SK-N-DZ (cell line): Measurements from ENCODE around the gene NSD2.
"Not testable (repeated sequence)": the region's sequence is repeated elsewhere in the genome, so short reads cannot be mapped to it uniquely, and the experiment has no call there.

Experiments
- DNase-seq: peaks from one replicate; pipeline ENCODE4 v3.0.0-alpha.2; 2015; ENCODE audit warnings: low spot score

NSD2 gene

DNA sequence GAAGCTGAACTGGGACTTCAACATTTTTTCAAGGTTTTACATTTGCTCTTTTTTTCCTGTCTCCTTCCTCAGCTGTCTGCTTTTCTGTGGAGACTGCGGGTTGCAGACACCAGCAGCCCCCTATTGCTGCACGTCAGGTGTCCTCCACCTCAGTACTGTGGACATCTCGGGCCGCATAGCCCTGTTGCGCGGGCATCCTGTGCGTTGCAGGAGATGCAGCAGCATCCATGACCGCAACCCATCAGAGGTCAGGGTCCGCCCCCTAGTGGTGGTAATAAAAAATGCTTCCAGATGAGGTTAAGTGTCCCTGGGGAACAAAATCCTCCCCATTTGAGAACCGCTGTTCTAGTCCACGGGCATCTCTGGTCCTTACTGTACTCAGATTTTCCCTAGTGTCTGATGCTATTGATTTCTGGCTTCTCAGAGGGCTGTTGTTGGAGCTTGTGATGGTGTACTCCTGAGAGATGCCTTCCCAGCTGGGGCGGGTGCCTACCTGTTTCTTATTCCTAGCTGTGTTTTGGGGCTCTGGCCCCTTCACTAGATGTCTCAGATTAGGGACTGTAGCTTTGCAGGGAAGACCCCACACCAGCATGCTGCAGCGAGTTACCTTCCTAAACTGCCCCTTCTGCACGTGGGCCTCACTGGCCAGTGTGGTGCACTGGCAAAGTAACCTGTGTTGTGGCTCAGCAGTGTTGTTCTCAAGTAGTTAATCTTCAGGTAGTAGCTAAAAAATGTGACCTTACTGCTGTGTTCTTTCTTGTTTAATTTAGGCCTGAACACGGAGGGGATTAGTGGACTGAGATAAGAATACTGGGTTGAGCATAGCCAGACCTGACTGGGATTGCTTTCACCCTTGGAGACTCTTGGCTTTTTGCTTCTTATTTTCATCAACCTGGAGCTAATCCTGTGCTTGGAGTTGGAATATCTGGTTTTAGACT lies 28.2 kb downstream of the NSD2 start:
- peak; percentile 83 for DNase-seq

DNA sequence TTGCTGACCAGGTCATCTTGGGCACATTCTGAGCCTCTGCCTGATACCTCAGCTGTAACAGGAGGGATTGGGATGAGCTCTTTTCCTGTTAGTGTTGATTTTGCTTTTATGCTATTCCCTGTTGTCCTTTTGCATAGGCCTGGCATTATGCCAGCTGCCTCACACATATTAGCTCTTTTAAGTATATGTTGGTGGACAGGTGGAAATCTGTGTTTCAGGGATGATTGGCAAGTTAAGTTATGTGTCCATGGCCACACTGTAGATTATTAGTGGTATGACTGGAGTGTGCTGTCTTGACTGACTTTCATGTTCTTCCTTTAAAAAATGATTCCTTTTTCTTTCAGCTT lies 28.9 kb downstream of the NSD2 start:
- no peak for DNase-seq

DNA sequence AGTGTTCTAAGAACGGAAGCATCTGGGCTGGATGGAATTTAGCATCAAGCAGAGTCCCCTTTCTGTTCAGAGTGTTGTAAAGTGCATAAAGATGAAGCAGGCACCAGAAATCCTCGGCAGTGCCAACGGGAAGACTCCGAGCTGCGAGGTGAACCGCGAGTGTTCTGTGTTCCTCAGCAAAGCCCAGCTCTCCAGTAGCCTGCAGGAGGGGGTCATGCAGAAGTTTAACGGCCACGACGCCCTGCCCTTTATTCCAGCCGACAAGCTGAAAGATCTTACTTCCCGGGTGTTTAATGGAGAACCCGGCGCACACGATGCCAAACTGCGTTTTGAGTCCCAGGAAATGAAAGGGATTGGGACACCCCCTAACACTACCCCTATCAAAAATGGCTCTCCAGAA lies 29.4 kb downstream of the NSD2 start:
- no peak for DNase-seq

GRCh38 chr4:1901127-1901526 lies 29.9 kb downstream of the NSD2 start:
- no peak for DNase-seq

DNA sequence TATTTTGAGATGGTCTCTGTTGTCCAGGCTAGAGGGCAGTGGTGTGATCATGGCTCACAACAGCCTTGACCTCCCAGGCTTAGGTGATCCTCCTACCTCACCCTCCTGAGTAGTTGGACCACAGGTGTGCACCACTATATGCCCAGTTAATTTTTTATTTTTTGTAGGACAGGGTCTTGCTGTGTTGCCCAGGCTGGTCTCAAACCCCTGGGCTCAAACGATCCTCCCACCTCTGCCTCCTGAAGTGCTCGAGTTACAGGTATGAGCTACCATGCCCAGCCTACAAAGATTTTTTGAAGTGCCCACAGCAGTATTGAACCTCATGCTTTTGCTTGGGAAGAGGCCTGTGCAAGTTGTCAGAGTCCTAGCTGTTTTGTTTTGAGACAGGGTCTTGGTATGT lies 31.1 kb downstream of the NSD2 start:
- DNase-seq = no peak

DNA sequence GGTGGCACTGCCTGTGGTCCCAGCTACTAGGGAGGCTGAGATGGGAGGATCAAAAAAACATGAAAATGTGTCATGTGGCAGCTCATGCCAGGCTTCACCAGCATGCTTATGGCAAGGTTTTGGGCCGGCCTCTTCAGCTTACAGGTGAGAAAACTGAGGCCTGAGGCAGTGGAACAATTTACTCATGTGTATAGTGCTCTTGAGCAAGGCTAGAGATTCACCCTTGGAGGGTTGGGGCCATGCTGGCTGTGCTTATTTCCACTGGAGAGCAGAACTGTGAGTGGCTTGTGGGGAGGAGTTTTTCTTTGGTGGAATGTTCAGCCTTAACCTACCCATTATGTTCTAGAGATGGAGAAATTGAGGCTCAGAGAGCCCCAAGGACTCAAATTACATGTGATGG lies 31.8 kb downstream of the NSD2 start:
- DNase-seq = no peak

- no peak for DNase-seq
These were observed 32.8 kb downstream of the NSD2 start for GRCh38 chr4:1904042-1904441.

DNA sequence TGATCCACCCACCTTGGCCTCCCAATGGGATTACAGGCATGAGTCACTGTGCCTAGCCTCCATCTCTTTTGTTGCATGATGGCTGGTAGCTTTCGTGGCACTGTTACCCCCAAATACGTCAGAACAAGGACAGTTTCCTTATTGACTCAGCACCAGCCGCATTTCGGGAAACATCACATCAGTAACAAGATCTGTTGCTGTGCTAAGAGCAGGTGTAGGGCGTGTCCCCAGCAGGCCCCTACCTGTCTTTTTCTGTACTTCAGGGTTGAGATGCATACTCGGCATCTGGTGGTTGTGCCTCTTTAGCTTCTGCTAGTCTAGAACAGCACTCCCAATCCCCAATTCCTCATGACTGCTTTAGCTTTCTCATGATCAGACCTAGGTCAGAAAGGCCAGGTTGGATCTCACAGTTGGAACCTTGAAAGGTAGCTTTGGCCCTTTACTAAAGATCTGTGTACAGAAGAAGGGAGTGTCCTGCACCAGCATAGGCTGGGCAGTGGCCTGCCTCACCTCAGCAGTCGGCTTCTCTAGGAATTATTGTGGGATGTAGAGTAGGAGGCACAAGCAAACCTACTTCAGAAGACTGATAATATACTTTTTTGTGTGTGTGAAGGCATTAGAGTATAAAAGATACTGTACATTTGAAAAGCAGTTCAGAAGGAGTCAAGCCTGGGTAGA lies 36.8 kb downstream of the NSD2 start:
- DNase-seq = no peak

DNA sequence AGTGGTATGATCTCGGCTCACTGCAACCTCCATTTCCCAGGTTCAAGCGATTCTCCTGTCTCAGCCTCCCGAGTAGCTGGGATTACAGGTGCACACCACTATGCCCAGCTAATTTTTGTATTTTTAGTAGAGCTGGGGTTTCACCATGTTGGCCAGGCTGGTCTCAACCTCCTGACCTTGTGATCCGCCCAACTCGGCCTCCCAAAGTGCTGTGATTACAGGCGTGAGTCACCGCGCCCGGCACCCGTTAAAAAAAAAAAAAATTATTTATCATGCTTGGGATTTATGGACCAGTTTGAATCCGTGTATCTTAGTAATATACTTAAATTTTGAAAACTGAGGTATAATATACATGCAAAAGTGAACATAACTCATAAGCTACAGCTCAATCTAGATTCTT lies 38.5 kb downstream of the NSD2 start:
- not testable (repeated sequence) for DNase-seq

DNA sequence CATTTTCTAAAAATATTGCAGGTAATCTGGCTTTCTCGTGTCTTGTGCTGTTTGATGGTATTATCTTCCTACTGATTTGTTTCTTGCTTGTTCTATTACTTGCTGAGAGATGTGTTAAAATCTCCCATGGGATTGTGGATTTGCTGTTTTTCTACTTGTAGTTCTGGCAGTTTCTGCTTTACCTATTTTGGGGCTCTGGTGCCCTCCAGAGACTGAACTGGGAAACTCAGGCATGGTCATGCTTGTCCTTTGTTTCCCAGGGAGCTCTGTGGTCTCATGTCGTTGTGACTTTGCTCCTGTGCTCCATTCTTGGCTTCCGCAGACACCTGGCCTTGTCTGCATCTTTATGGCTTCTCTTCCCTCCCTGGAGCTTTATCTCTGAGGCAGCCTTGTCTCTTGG lies 39.5 kb downstream of the NSD2 start:
- peak; percentile 52 for DNase-seq

DNA sequence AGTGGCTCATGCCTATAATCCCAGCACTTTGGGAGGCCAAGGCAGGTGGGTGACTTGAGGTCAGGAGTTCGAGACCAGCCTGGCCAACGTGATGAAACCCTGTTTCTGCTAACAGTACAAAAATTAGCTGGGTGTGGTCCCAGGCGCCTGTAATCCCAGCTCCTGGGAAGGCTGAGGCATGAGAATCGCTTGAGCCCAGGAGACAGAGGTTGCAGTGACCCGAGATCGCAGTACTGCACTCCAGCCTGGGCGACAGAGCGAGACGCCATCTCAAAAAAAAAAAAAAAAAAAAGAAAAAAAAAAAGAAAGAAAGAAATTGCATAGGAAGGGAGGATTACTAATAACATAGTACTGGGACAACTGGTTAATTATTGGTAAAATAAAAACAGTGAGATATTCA lies 40.1 kb downstream of the NSD2 start:
- not testable (repeated sequence) for DNase-seq

- DNase-seq = no peak
These were observed 51.6 kb downstream of the NSD2 start for GRCh38 chr4:1922821-1923220.

DNA sequence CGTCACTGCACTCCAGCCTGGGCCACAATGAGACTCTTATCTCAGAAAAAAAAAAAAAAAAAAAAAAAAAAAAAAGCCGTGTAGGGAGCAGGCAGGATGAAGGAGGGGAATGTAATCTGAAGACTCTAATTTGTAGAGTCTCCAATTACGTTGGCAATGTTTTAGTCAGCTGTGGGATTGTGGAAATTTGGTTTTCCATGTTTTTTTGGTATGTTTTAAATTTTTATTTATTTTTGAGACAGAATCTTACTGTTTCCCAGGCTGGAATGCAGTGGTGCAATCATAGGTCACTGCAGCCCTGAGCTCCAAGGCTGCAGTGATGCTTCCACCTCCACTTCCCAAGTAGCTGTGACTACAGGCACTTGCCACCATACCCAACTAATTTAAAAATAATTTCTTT lies 56.5 kb downstream of the NSD2 start:
- no peak for DNase-seq

DNA sequence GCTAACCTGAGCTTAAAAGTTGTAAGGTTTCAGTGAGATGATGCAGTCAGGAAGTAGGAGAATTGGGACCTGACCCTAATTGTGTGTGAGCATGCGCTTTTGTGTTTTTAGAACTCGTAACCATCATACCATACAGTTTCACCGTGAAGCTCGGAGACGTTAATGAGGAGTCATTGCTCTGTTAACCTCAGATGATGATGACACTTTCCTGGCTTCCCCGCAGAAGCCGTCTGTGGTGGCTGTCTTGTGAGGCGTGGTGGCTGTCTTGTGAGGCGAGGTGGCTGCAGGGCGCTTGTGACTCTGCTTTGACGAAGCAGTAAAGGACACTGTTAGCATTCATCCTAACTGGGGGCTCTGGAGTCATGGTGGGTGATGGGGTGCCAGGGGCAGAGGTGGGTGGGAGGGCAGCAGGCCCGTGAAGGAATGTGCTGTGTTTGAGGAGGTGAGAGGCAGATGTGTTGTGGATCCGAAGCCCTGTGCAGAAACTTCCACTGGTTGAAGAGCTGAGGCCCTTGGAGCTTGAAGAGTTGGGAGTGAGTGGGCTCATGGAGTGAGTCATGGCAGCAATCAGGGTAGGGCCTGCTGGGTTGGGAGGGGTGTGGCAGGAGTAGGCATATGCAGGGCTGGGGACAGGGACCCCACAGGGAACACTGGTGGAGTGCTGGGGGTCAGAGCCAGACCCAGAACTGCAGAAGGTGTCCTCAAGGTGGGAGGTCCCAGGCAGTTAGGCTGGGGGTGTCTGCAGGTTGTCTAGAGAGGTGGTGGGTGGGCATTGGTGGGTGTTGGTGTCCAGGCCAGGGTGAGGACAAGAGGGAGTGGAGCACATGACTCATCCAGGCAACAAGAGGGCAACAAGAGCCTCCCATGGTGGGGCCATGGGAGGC lies 57.4 kb downstream of the NSD2 start:
- DNase-seq = no peak

GRCh38 chr4:1932736-1933135 lies 61.5 kb downstream of the NSD2 start:
- DNase-seq = no peak

DNA sequence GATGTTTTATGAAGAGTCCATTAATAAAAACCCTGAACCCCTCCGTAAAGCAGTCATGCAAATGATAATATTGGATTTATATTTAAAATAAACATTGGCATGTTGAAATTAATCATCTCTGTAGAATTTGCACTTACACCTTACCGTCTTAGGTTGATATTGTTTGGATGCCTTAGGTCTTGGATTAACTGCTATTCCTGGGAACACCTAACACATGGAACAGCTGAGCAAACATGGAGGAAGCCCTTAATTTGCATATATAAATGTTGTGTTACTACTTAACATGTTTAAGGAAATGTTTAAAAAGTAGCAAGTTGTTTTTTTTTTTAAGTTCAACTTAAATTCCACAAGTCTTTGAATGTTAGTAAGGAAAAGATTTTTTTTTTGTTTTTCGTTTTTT lies 62.5 kb downstream of the NSD2 start:
- no peak for DNase-seq

GRCh38 chr4:1937550-1937949 lies 66.4 kb downstream of the NSD2 start:
- no peak for DNase-seq

GRCh38 chr4:1938027-1938426 lies 66.8 kb downstream of the NSD2 start:
- DNase-seq = no peak

DNA sequence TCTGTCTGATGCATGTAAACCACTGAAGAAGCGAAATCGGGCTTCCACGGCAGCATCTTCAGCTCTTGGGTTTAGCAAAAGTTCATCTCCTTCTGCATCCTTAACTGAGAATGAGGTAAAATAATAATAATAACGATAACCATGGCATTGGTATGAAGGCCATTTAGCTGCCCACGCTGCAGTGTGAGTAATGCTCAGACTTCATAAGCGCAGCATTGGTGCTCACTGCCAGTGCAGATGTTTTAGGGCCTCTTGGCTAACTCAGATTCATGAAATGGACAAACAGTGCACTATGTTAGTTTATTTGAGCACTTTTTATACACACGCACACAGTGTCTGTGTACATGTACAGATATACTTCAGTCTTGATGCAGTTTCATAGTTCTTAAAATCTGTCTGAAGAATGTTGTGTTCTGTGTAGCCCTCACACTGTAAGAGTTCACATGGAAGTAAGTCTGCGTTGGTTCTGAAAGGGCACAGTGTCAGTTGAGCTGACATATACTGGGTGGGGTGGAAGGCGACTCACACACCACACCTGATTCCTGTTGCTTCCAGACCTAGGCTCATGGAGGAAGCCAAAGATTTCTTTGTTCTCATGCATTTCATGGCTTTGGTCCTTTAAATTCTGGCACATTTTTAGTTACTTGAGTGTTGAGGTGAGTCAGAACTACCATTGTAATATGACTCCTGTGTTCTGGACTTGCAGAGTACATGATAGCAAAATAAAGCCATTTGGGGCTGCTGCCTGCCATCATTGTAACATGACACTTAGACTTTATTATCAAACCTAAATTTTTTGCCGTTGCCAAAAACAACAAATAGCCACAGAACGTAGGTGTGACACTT lies 68.7 kb downstream of the NSD2 start:
- no peak for DNase-seq

- DNase-seq = no peak
These were observed 69.4 kb downstream of the NSD2 start for GRCh38 chr4:1940566-1940965.

GRCh38 chr4:1943928-1944327 lies 72.7 kb downstream of the NSD2 start:
- DNase-seq = no peak
